GM20431 (cell line): ENCODE measurements around the gene FAM118B.

Experiments used
- in situ Hi-C: fragments of 300-500 bp; cut with MseI, MboI; formaldehyde crosslinking; loops from one replicate; pipeline ENCODE4 v1.15.0; 2020; ENCODE audit warnings: low sequenced_read_pairs; ENCODE audit not compliant: unreplicated experiment

FAM118B gene

GRCh38 chr11:126186025-126186698 lies 25.4 kb upstream of the FAM118B start:
- in situ Hi-C loops: loop anchor here (10.0 kb wide), 1 partner anchor 261 kb away; no protein-coding TSS in a partner anchor

DNA sequence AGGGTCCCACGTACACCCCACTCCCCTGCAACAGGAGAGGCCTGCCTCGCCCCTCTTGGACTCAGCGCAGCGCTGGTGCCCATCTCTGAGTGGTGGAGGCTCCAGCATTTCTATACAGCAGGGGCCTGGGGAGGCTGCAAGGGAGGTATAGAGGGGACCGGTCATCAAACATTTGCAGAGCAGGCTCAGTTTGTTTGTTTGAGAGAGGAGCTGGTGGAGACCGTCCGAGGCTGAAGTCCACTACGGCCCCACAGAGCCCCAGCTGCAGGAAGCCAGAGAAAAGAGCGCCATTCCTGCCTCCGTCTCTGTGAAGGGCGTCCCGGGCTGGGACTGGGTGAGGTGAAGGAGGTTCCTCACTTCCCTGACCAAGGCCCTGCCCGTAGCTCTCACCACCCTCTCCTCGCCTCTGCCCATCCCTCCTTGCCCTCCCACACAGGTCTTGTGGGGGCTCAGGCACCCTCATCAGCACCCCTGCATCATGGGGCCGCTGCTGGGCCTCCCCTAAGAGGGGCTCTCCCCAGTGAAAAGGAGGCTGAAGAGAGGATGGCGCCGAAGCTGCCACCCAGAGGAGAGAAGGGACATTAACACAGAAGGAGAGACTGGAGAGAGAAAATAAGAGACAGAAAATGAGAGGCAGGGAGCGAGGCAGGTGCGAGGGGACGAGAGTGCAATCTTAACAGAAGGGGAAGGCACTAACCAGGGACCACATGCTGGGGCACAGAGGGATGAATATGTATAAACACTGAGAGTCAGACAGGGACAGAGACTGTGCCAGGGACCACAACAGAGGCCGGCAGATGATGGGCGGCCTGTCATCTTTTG lies 24.7 kb upstream of the FAM118B start:
- in situ Hi-C loops: loop anchor here (10.0 kb wide), 1 partner anchor 262 kb away; no protein-coding TSS in a partner anchor

DNA sequence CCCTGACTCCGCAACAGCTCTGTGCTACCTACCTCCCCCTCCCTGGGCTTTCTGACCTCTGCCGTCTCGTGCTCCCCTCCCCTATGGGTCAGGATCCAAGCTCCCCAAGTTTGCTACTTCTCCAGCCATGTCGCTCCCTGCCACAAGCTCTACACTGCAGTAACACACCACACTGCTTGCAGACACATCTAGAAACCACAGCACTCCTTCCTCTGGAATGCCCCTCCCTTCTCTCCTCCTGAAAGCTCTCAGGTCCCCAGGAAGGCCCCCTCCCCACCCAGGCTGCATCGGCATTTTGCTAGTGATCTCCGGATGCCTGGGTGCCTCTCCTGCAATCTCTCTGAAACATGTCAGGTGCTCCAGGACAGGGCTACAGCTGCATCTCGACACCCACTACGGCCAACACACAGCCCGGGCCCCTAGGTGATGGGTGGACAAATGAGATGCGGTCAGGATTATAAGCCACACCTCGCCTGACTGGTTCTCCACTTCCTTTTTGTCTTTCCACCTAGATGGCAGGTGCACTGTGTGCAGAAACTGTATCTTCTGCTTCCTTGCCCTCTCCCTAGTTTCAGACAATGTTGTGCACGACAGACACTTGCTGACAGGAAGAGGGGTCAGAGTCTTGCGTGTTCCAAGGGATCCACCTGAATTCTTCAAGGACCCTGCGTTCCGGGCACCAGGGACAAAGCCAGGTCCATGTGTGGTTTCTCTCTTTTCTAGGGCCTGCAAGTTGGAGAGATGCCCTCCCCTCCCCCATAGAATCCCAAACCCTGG lies 23.1 kb upstream of the FAM118B start:
- in situ Hi-C loops: loop anchor here (10.0 kb wide), 1 partner anchor 264 kb away; no protein-coding TSS in a partner anchor

DNA sequence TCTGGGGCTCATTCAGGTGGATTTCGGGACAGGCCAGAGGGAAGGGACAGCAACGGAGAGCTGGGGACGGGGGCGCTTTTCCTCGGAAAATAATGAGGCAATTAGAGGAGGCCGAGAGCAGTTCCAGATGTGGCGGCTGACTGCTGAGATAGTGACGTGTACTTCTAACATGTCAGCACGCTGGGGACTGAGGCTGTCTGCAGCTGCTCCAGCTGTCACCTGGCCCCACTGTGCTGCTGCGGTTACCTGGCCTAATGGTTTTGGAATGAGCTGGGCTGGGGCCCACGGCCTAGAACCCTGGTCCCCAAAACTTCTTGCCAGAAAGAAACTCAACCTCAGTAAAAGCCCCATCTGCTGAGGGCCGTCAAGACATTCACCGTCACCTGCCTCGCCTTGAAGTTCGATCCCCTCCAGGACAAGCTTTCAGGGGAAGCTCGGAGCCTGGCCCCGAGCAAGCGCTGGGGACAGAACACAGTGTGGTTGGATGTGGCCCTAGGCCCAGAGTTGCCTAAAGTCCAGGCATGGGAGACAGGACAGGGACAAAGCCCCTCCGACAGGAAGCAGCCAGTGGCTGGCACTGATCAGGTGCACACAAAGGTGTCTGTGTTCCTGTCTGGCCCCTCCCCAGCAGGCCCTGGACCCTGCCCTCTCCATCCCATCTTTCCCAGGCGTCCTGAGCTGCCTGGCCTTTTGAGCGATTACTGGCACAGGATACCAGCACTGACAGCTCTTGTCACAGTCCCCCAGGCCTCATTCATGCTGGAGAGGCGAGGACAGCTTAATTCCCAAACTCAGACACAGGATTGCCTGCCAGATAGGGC lies 22.3 kb upstream of the FAM118B start:
- in situ Hi-C loops: loop anchor here (10.0 kb wide), 1 partner anchor 265 kb away; no protein-coding TSS in a partner anchor

- in situ Hi-C loops: no loop called here
Measured at GRCh38 chr11:126190792-126191191, 20.8 kb upstream of the FAM118B start.

GRCh38 chr11:126191379-126192073 lies 20.1 kb upstream of the FAM118B start:
- in situ Hi-C loops: no loop called here

GRCh38 chr11:126192361-126192760 lies 19.2 kb upstream of the FAM118B start:
- in situ Hi-C loops: no loop called here

- in situ Hi-C loops: no loop called here
Measured at GRCh38 chr11:126193038-126193478, 18.5 kb upstream of the FAM118B start.

GRCh38 chr11:126194121-126194543 lies 17.4 kb upstream of the FAM118B start:
- in situ Hi-C loops: no loop called here

DNA sequence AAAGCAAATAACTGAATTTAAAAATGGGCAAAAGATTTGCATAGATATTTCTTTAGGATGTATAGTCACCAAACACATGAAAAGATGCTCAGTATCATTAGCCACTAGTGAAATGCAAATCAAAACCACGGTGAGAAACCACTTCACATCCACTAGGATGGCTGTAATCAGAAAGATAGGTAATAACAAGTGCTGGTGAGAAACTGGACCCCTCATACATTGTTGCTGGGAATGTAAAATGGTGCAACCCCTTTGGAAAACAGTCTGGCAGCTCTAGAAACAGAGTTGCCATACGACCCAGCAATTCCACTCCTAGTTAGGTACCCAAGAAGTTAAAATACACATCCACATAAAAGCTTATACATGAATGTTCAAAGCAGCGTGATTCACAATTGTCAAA lies 16.5 kb upstream of the FAM118B start:
- in situ Hi-C loops: no loop called here

- in situ Hi-C loops: no loop called here
Measured at GRCh38 chr11:126197277-126197939, 14.2 kb upstream of the FAM118B start.

DNA sequence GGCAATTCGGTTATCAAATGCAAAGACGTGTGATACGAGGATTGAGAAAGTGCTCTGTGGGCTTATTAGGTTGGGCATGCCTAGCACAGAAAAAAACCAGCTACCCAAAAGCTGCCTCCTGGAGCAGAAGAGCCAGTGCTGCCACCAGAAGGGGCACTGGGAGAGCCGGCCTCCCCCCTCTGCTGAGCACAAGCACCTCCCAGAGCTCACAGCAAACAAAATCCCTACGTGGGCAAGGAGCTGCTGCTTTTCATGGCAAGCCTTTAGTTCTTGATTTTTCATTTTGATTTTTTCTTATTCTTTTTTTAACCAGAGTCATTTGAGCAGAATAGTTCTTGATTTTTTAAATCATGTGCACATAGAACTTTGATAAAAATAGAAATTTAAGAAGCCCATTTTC lies 12.9 kb upstream of the FAM118B start:
- in situ Hi-C loops: no loop called here

GRCh38 chr11:126202646-126203359 lies 8.8 kb upstream of the FAM118B start:
- in situ Hi-C loops: no loop called here

DNA sequence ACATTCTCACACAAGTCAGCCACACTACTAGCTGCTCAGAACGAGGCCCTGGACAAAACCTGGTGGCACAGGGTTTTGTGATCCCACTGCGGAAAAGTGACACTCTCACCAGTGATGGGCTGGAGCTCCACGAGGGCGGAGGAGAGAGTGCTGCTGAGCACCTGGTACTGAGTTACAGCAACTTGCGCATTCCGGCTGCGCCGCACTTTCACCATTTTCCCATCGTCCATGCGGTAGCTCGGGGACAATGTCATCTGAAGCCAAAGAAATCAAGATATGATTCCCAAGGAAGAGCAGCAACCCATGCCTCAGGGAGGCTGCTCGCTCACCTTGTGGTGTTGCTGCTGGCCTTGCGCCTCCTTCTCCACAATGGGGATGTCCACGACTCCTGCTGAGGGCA lies 6.2 kb upstream of the FAM118B start:
- in situ Hi-C loops: no loop called here

DNA sequence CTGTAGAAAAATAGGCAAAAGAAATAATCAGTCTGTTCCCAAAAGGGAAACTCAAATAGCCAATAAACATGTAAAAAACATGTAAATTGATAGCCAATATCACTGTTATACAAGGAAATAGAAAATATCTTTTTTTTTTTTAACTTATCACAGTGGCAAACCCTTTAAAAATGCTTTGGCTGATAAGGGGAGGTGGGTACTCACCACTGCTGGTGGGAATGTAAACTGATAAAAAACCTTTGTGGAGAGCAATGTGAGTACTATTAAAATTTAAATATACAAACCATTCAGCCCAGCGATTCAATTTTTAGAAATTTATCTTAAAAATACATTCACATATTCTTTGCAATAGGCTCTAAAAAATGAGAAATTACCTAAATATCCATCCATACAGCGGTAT lies 3.7 kb upstream of the FAM118B start:
- in situ Hi-C loops: no loop called here

- in situ Hi-C loops: no loop called here
Measured at GRCh38 chr11:126210871-126211235, 729 bp upstream of the FAM118B start.

DNA sequence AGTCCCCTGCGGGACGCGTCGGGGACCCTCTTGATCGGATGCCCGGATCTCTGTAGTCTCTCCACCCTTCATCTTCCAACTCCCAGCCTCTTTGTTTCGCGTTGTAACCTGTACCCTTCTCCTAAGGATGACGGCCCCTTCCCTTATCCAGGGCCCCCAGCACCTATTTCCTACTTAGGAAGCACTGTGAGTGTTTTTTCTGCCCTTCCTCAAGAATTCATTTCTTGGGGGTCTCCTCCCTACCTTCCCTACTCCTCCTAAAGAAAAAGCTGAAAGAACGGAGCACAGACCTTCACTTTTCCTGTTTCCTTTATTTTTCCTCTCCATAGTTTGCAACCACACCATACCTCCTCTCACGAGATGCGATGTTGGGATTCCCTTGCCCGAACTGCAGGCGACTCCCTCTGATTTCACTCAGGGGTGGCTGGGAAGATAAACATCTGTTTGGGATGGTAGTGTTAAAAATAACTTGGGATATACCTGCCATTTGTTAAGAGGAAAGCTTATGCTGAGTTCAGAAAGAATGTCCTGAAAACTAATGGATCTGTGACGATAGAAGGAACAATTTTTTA lies 593 bp downstream of the FAM118B start:
- in situ Hi-C loops: no loop called here

DNA sequence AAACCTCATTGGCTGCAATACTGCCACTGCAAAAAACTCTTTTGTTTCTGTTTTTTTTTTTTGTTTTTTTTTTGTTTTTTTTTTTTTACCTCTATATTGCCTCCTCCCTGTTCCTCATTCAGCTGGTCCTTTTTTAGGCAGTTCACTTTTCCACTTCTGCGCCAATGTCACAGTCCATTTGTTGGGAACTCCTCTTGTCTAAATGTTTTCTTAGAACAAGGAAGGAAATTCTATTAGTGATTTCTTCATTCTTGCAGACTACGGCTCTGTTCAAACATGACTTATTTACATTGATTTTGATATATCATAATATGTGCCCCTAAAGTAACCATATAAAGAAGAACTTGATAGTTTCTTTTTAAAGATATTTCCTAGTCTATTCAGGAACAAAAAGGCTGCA lies 2.9 kb downstream of the FAM118B start:
- in situ Hi-C loops: no loop called here
